ENCODE measurements around the gene NOXA1. TPM values are rescaled to one million over a fixed set of nuclear protein-coding genes. Genes with fewer than 3 reads are reported as not detected.

The NOXA1 gene
- total RNA-seq, 6 donors from 2014 or later, result 3.3 to 34.6 (median 11.7) TPM

- Histone ChIP-seq H3K9me3 (no peaks in the 10 kb centered on the region), H3K27ac (no peak overlapping the region), H3K36me3 (no peaks in the 10 kb centered on the region), H3K4me3 (no peak overlapping the region), H3K27me3 (no peaks in the 10 kb centered on the region), H3K4me1 (peaks cover 0 to 8% (median 3%) of the 10 kb centered on the region in 4 donors)
- 77 to 78% methylated on average over 6 to 10 of the region's 19 CpGs for WGBS, 2 donors
- TF ChIP-seq, protein P1, sequence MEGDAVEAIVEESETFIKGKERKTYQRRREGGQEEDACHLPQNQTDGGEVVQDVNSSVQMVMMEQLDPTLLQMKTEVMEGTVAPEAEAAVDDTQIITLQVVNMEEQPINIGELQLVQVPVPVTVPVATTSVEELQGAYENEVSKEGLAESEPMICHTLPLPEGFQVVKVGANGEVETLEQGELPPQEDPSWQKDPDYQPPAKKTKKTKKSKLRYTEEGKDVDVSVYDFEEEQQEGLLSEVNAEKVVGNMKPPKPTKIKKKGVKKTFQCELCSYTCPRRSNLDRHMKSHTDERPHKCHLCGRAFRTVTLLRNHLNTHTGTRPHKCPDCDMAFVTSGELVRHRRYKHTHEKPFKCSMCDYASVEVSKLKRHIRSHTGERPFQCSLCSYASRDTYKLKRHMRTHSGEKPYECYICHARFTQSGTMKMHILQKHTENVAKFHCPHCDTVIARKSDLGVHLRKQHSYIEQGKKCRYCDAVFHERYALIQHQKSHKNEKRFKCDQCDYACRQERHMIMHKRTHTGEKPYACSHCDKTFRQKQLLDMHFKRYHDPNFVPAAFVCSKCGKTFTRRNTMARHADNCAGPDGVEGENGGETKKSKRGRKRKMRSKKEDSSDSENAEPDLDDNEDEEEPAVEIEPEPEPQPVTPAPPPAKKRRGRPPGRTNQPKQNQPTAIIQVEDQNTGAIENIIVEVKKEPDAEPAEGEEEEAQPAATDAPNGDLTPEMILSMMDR (IDR thresholded peaks at IDR 0.05), result no peak
- TF ChIP-seq POLR2AphosphoS5 (IDR thresholded peaks at IDR 0.05) (no peak), EP300 (IDR thresholded peaks at IDR 0.05) (no peak), POLR2A (IDR thresholded peaks at IDR 0.05) (no peak)
- ATAC-seq (ENCODE audit: low FRiP score in 2 of 2) (no peak), DNase-seq (peak in 1 of 2 donors; percentile 76)
These were observed 10.2 kb downstream of the NOXA1 start for GRCh38 chr9:137433349-137433915.

- H3K4me1 ChIP-seq, result peaks cover 0 to 8% (median 3%) of the 10 kb centered on the region in 4 donors
- no peak for ATAC-seq (ENCODE audit: low FRiP score in 2 of 2)
- TF ChIP-seq, protein P1 (IDR thresholded peaks at IDR 0.05), result no peak
- TF ChIP-seq POLR2AphosphoS5 (IDR thresholded peaks at IDR 0.05), result no peak
- no peak for TF ChIP-seq POLR2A (IDR thresholded peaks at IDR 0.05)
- no peak for TF ChIP-seq EP300 (IDR thresholded peaks at IDR 0.05)
- H3K9me3 ChIP-seq, result no peaks in the 10 kb centered on the region
- H3K27me3 ChIP-seq, result no peaks in the 10 kb centered on the region
- peak in 1 of 2 donors; percentile 80 for DNase-seq
- no peaks in the 10 kb centered on the region for H3K36me3 ChIP-seq
- no peak overlapping the region for H3K4me3 ChIP-seq
- WGBS, 2 donors, result 88 to 93% methylated on average over 5 to 17 of the region's 26 CpGs
- no peak overlapping the region for H3K27ac ChIP-seq
These were observed 10.8 kb downstream of the NOXA1 start for GRCh38 chr9:137433916-137434431.

DNA sequence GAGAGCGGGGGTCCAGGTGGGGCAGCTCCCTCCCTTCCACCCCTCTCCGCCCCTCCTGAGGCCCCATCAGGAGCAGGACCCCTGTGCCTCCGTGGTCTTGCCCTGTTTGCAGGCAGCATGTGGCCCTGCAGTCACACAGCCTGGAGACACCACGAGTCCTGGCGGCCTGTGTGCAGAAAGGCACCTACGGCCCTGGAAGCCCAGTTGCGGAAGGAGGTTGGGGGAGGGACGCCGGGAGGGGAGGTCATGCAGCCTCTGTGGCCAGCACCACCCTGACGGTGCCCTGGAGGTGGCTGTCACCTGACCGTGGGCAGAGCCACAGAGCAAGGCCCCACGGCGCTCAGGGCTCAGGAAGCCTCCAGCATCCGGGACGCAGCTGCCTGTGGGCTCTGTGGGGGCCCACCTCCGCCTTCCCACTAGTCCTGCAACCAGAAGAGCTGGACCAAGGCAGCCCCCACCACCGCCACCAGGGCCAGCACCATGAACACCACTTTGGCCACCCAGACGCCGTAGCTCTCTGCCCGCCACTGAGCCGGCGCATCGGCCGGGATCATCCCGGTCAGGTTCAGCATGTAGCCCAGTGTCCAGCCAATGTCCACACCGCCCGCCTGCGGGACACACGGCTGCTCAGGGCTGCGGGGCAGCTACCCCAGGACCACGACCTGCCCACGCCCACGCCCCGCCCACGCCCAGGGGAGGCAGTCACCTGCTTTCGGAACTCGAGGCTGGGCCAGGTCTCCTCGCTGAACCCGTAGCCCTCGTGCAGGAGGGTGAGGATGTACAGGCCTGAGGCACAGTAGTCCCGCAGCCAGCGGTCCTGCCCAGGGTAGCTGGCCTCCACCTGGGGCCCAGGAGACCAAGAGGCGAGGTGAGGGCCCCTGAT is 11.5 kb downstream of the NOXA1 start:
- H3K36me3 ChIP-seq, result no peaks in the 10 kb centered on the region
- H3K27ac ChIP-seq, result no peak overlapping the region
- ATAC-seq (ENCODE audit: low FRiP score in 2 of 2), result no peak
- no peak overlapping the region for H3K4me3 ChIP-seq
- DNase-seq, result peak in 1 of 2 donors; percentile 85
- 69 to 88% methylated on average over 11 to 31 of the region's 43 CpGs for WGBS, 2 donors
- peaks cover 0 to 8% (median 3%) of the 10 kb centered on the region in 4 donors for H3K4me1 ChIP-seq
- no peaks in the 10 kb centered on the region for H3K27me3 ChIP-seq
- TF ChIP-seq POLR2AphosphoS5 (IDR thresholded peaks at IDR 0.05) (no peak), POLR2A (IDR thresholded peaks at IDR 0.05) (no peak), EP300 (IDR thresholded peaks at IDR 0.05) (no peak)
- TF ChIP-seq, protein P1 (IDR thresholded peaks at IDR 0.05), result no peak
- H3K9me3 ChIP-seq, result no peaks in the 10 kb centered on the region

GRCh38 chr9:137435381-137435891 is 12.2 kb downstream of the NOXA1 start:
- H3K9me3 ChIP-seq, result no peaks in the 10 kb centered on the region
- H3K27me3 ChIP-seq, result no peaks in the 10 kb centered on the region
- DNase-seq, result peak in 1 of 2 donors; percentile 77
- whole genome bisulfite sequencing, 2 donors, result 60 to 61% methylated on average over 1 to 7 of the region's 20 CpGs
- peaks cover 0 to 8% (median 3%) of the 10 kb centered on the region in 4 donors for H3K4me1 ChIP-seq
- ATAC-seq (ENCODE audit: low FRiP score in 2 of 2), result no peak
- H3K36me3 ChIP-seq, result no peaks in the 10 kb centered on the region
- H3K27ac ChIP-seq, result no peak overlapping the region
- no peak for TF ChIP-seq POLR2AphosphoS5 (IDR thresholded peaks at IDR 0.05)
- no peak for TF ChIP-seq EP300 (IDR thresholded peaks at IDR 0.05)
- TF ChIP-seq, protein P1 (IDR thresholded peaks at IDR 0.05), result no peak
- TF ChIP-seq POLR2A (IDR thresholded peaks at IDR 0.05), result no peak
- H3K4me3 ChIP-seq, result no peak overlapping the region
